GM12875 (cell line): Measurements from ENCODE around the gene MEOX2.

ENCODE experiments used
- H3K4me3 ChIP-seq: one replicate; pipeline ENCODE4 v1.5.1; 2011; ENCODE audit warnings: low read depth, low read length, control low read depth
- CTCF ChIP-seq: IDR thresholded peaks from 2 replicates; pipeline ENCODE4 v1.5.1; 2011; ENCODE audit warnings: low read depth, mild to moderate bottlenecking, control low read depth, inconsistent platforms, low read length, moderate library complexity, borderline replicate concordance; ENCODE audit not compliant: insufficient read depth

Gene MEOX2

GRCh38 chr7:15667991-15668390 lies 18.5 kb downstream of the MEOX2 start:
- no peak overlapping the region for H3K4me3 ChIP-seq
- TF ChIP-seq CTCF: no peak

GRCh38 chr7:15662451-15662850 lies 24.0 kb downstream of the MEOX2 start:
- TF ChIP-seq CTCF: no peak
- no peak overlapping the region for H3K4me3 ChIP-seq

- no peak overlapping the region for H3K4me3 ChIP-seq
- TF ChIP-seq CTCF: no peak
These were observed 28.2 kb downstream of the MEOX2 start for GRCh38 chr7:15658247-15658646.

GRCh38 chr7:15652776-15653290 lies 33.6 kb downstream of the MEOX2 start:
- no peak for TF ChIP-seq CTCF
- no peak overlapping the region for H3K4me3 ChIP-seq

GRCh38 chr7:15651693-15652092 lies 34.8 kb downstream of the MEOX2 start:
- no peak for TF ChIP-seq CTCF
- no peak overlapping the region for H3K4me3 ChIP-seq

GRCh38 chr7:15650787-15651186 lies 35.7 kb downstream of the MEOX2 start:
- TF ChIP-seq CTCF: no peak
- no peak overlapping the region for H3K4me3 ChIP-seq

- H3K4me3 ChIP-seq: no peak overlapping the region
- TF ChIP-seq CTCF: no peak
These were observed 38.0 kb downstream of the MEOX2 start for GRCh38 chr7:15648461-15648961.
